Stomach (tissue), 9 donors: ENCODE results near the gene SMPD3. TPM values are rescaled to one million over a fixed set of nuclear protein-coding genes. Genes with fewer than 3 reads are reported as not detected.
A peak's percentile ranks its signal among the peaks of the same experiment; 100 is the strongest.

ENCODE experiments used
- DNase-seq, 2 donors: peaks; one replicate each; pipeline versions ENCODE4 v3.0.0 to v3.0.0-alpha.2; 2013 to 2019
- H3K27ac ChIP-seq, 5 donors: fragments of 200-600 bp in 4 of 5; sonication (generic) in 4 of 5; one replicate each; pipeline ENCODE4 v1.5.1; 2013 to 2019; ENCODE audit warnings: mild to moderate bottlenecking in 1 of 5, moderate library complexity in 1 of 5
- H3K27me3 ChIP-seq, 3 donors: fragments of 200-600 bp; sonication (generic); one replicate each; pipeline ENCODE4 v1.5.1; 2017 to 2019; ENCODE audit warnings: mixed run types in 1 of 3
- H3K36me3 ChIP-seq, 4 donors: fragments of 200-600 bp; sonication (generic); 1 replicate in 3 of 4; 2 replicates in 1 of 4; pipeline ENCODE4 v1.5.1; 2016 to 2019
- H3K4me1 ChIP-seq, 4 donors: fragments of 200-600 bp; sonication (generic); one replicate each; pipeline ENCODE4 v1.5.1; 2016 to 2019
- H3K4me3 ChIP-seq, 4 donors: fragments of 200-600 bp; sonication (generic) in 3 of 4; one replicate each; pipeline ENCODE4 v1.5.1; 2016 to 2019; ENCODE audit warnings: mild to moderate bottlenecking in 1 of 4
- H3K9me3 ChIP-seq, 4 donors: fragments of 200-600 bp; sonication (generic); one replicate each; pipeline ENCODE4 v1.5.1; 2016 to 2019
- EP300 ChIP-seq: sonication (generic); formaldehyde crosslinking; IDR thresholded peaks from one replicate; pipeline ENCODE4 v1.6.1; 2017; ENCODE audit warnings: antibody characterized with exemption
- POLR2A ChIP-seq, 4 donors: fragments of 450-650 bp; IDR thresholded peaks; one replicate each; pipeline ENCODE4 v1.6.1; 2016; ENCODE audit warnings: antibody characterized with exemption in 4 of 4, control low read depth in 2 of 4, mild to moderate bottlenecking in 1 of 4, moderate library complexity in 1 of 4
- POLR2AphosphoS5 ChIP-seq, 3 donors: sonication (generic); formaldehyde crosslinking; IDR thresholded peaks; one replicate each; pipeline ENCODE4 v1.6.1; 2016; ENCODE audit warnings: antibody characterized with exemption in 3 of 3
- WGBS, 5 donors: extraction: QIAGEN DNeasy Blood & Tissue Kit in 3 of 5; methylation state at CpG; one replicate each; pipeline versions ENCODE4 v1.1.5 to v1.1.7; 2013 to 2018; 5-methylcytosine and 5-hydroxymethylcytosine counted together
- intact Hi-C: fragments of 100-400 bp; cut with DNase I; formaldehyde crosslinking; loops from one replicate; pipeline ENCODE4 v1.15.1; 2023; ENCODE audit warnings: low total_unique reads
- polyA plus RNA-seq, 3 donors: library from polyadenylated mRNA; stranded (reverse); fragments of 200-250 nt; gene quantifications; one replicate each; pipeline ENCODE4 v1.2.3, GENCODE V29; 2013
- total RNA-seq, 5 donors: library from RNA; depleted of rRNA; stranded (reverse); fragments of >200 nt; gene quantifications; one replicate each; pipeline versions ENCODE4 v1.1.0 to v1.2.3, GENCODE V29; 2014 to 2016
- TF ChIP-seq, protein P1 (sequence below), 7 experiments: fragments of 450-650 bp in 4 of 7; fragments of 200-600 bp in 3 of 7; sonication (generic) in 3 of 7; IDR thresholded peaks; one replicate each; pipeline ENCODE4 v1.5.1; 2016 to 2019; ENCODE audit warnings: antibody characterized with exemption in 7 of 7, control low read depth in 2 of 7, mild to moderate bottlenecking in 1 of 7
- donor health status: healthy with polysubstance abuse.
- donor health status: Bipolar disorder and iron deficiency.
- donor health status: healthy.

SMPD3 gene
- total and polyA plus RNA-seq, 8 donors: 1.7 to 110 (median 53.7) TPM

DNA sequence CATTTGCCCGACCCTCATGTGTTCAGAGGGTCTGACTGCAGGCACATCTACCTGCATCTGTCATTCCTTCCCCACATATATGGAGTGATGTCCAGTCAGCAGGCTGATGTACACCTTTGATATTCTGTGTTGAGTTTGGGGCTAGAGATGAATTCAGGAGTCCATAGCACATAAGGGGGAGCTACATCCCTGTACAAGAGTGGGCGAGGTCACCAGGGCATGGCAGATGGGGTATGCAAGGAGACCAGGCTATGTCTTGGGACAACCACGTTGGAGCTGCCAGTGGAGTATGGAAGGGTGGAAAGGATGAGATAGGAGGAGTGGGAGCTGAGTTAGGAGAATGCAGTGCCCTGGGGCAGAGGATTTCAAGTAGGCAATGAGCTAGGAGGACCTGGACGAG lies 15.0 kb downstream of the SMPD3 start:
- Histone ChIP-seq H3K27me3 (peaks cover 0 to under 1% (median 0%) of the 10 kb centered on the region in 3 donors), H3K4me1 (peaks cover 0 to 7% (median 2%) of the 10 kb centered on the region in 4 donors), H3K36me3 (no peaks in the 10 kb centered on the region), H3K27ac (no peak overlapping the region), H3K4me3 (no peak overlapping the region), H3K9me3 (no peaks in the 10 kb centered on the region)
- DNase-seq: no peak
- TF ChIP-seq EP300 (no peak), POLR2A (IDR thresholded peaks at IDR 0.05) (no peak), POLR2AphosphoS5 (IDR thresholded peaks at IDR 0.05) (no peak)
- TF ChIP-seq, protein P1, sequence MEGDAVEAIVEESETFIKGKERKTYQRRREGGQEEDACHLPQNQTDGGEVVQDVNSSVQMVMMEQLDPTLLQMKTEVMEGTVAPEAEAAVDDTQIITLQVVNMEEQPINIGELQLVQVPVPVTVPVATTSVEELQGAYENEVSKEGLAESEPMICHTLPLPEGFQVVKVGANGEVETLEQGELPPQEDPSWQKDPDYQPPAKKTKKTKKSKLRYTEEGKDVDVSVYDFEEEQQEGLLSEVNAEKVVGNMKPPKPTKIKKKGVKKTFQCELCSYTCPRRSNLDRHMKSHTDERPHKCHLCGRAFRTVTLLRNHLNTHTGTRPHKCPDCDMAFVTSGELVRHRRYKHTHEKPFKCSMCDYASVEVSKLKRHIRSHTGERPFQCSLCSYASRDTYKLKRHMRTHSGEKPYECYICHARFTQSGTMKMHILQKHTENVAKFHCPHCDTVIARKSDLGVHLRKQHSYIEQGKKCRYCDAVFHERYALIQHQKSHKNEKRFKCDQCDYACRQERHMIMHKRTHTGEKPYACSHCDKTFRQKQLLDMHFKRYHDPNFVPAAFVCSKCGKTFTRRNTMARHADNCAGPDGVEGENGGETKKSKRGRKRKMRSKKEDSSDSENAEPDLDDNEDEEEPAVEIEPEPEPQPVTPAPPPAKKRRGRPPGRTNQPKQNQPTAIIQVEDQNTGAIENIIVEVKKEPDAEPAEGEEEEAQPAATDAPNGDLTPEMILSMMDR (IDR thresholded peaks at IDR 0.05): no peak
- intact Hi-C loops: no loop called here
- WGBS, 5 donors: 88 to 95% (median 90%) methylated on average over 4 of the region's 4 CpGs

GRCh38 chr16:68432701-68433100 lies 15.6 kb downstream of the SMPD3 start:
- Histone ChIP-seq H3K36me3 (no peaks in the 10 kb centered on the region), H3K9me3 (no peaks in the 10 kb centered on the region), H3K27me3 (no peaks in the 10 kb centered on the region), H3K4me3 (no peak overlapping the region), H3K4me1 (peaks cover 0 to 7% (median 2%) of the 10 kb centered on the region in 4 donors), H3K27ac (no peak overlapping the region)
- 91 to 95% (median 93%) methylated on average over 4 of the region's 4 CpGs for WGBS, 5 donors
- TF ChIP-seq POLR2AphosphoS5 (IDR thresholded peaks at IDR 0.05) (no peak), EP300 (no peak), POLR2A (IDR thresholded peaks at IDR 0.05) (no peak)
- TF ChIP-seq, protein P1 (IDR thresholded peaks at IDR 0.05): no peak
- intact Hi-C loops: no loop called here
- no peak for DNase-seq

GRCh38 chr16:68429076-68429854 lies 19.0 kb downstream of the SMPD3 start:
- peak in 1 of 2 donors; percentile 25 for DNase-seq
- Histone ChIP-seq H3K9me3 (no peaks in the 10 kb centered on the region), H3K27ac (no peak overlapping the region), H3K4me1 (no peaks in the 10 kb centered on the region), H3K27me3 (no peaks in the 10 kb centered on the region), H3K36me3 (no peaks in the 10 kb centered on the region), H3K4me3 (no peak overlapping the region)
- intact Hi-C loops: no loop called here
- WGBS, 5 donors: 68 to 73% (median 72%) methylated on average over 4 of the region's 4 CpGs
- TF ChIP-seq POLR2A (IDR thresholded peaks at IDR 0.05) (no peak), POLR2AphosphoS5 (IDR thresholded peaks at IDR 0.05) (no peak), EP300 (no peak)

- 89 to 95% (median 91%) methylated on average over 5 of the region's 5 CpGs for WGBS, 5 donors
- TF ChIP-seq, protein P1 (IDR thresholded peaks at IDR 0.05): no peak
- no peak for TF ChIP-seq POLR2A (IDR thresholded peaks at IDR 0.05)
- no peak for TF ChIP-seq POLR2AphosphoS5 (IDR thresholded peaks at IDR 0.05)
- no peak for TF ChIP-seq EP300
- no peak overlapping the region for H3K4me3 ChIP-seq
- no peaks in the 10 kb centered on the region for H3K27me3 ChIP-seq
- no peaks in the 10 kb centered on the region for H3K36me3 ChIP-seq
- H3K4me1 ChIP-seq: no peaks in the 10 kb centered on the region
- intact Hi-C loops: no loop called here
- no peaks in the 10 kb centered on the region for H3K9me3 ChIP-seq
- H3K27ac ChIP-seq: no peak overlapping the region
- DNase-seq: no peak
Measured at GRCh38 chr16:68427649-68428303, 20.5 kb downstream of the SMPD3 start.

DNA sequence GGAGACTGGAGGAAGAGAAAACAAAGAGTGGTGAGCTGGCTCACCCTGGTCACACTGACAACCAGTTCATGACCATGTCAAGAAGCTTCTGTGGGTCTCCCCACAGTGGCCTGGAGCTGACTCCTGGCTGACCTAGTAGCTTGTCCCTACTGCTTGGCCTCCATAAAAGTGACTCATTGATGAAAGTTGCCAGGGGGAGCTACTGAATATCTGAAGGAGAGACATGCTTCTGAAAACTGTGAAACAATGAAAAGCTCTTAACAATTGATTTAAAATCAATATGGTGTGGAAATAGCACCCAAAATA lies 22.0 kb downstream of the SMPD3 start:
- Histone ChIP-seq H3K36me3 (no peaks in the 10 kb centered on the region), H3K4me3 (no peak overlapping the region), H3K27me3 (no peaks in the 10 kb centered on the region), H3K9me3 (no peaks in the 10 kb centered on the region), H3K27ac (no peak overlapping the region), H3K4me1 (no peaks in the 10 kb centered on the region)
- peak in 1 of 2 donors; percentile 35 for DNase-seq
- TF ChIP-seq POLR2AphosphoS5 (IDR thresholded peaks at IDR 0.05): no peak
- no peak for TF ChIP-seq EP300
- TF ChIP-seq POLR2A (IDR thresholded peaks at IDR 0.05): no peak
- TF ChIP-seq, protein P1 (IDR thresholded peaks at IDR 0.05): no peak
- intact Hi-C loops: no loop called here
